Pulmonary artery endothelial cell (primary cell): ENCODE measurements around the gene FOXL2. TPM values are rescaled to one million over a fixed set of nuclear protein-coding genes. Genes with fewer than 3 reads are reported as not detected.
A peak's percentile ranks its signal among the peaks of the same experiment; 100 is the strongest.

ENCODE experiments used
- DNase-seq: peaks from one replicate; pipeline ENCODE4 v3.0.0-alpha.2; 2011; ENCODE audit warnings: low read depth, low spot score
- total RNA-seq: library from RNA; depleted of rRNA; stranded (reverse); fragments of >200 nt; gene quantifications from 2 replicates; pipeline ENCODE4 v1.2.3, GENCODE V29; 2014

The FOXL2 gene
- total RNA-seq, 1 donor from 2014 or later = 0.07 TPM

DNA sequence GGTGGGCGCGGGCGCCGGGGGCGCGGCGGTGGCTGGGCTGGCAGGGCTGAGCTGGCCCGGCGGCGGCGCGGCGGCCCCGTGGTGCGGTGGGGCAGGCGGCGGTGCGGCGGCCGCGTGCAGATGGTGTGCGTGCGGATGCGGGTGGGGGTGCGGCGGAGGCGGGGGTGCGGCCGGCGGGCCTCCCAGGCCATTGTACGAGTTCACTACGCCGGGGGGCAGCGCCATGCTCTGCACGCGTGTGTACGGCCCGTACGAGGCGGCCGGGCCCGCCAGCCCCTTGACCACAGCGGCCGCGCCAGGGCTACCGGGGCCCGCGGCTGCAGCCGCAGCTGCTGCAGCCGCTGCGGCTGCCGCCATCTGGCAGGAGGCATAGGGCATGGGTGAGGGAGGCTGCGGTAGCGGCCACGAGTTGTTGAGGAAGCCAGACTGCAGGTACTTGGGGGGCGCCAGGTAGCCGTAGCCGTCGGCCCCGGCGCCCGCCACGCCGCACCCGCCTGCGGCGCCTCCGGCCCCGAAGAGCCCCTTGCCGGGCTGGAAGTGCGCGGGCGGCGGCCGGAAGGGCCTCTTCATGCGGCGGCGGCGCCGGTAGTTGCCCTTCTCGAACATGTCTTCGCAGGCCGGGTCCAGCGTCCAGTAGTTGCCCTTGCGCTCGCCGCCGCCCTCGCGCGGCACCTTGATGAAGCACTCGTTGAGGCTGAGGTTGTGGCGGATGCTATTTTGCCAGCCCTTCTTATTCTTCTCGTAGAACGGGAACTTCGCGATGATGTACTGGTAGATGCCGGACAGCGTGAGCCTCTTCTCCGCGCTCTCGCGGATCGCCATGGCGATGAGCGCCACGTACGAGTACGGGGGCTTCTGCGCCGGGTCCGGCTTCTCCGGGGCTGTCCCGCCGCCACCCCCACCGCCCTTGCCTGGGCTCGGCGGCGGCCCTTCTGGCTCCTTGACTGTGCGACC is 951 bp downstream of the FOXL2 start:
- DNase-seq = no peak

DNA sequence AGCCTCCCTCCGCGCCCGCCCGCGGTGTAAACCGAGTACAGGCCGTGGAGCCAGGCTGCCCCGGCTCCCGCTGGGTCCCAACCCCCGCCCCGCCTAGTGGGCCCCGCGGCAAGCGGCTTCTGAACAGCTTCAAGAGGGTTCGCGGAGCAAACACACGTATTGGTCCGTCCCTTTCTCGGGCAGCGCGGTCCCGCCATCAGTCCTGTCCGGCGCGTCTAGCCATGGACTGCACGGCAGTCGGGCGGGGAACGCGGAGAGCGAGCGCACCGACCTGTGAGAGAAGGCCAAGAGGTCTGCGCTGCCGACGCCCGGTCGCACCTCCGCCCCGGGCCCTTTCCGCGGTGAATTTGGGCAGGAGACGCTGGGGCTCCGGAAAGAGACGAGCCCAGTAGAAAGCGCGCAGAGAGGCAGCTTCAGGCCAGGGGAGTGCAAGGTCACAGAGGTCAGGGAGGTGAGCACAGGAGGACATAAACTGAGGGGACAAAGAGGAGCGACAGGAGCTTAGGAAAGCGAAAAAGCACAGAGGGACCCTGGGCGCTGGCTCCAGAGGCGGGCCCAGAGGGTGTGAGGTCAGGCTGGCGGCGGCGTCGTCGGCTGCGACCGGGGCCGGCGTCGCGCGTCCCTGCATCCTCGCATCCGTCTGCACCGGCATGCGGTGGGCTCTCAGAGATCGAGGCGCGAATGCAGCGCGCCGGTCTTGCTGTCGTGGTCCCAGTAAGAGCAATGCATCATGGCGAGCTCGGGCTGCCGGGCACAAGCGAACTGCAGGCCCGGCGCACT is 1.8 kb downstream of the FOXL2 start:
- DNase-seq = no peak

DNA sequence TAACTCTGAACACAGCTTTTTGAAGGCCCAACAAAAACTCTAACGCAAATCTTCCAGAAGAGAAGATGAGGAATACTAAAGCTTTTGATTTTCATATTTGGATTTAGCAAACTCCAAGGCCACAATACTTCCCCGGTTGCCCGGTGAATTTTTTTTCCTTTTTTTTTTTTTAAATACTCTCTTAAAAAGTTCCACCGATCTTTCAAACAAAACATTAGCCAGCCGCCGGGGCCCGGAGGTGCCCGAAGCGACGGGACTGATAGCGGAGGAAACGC is 2.3 kb downstream of the FOXL2 start:
- no peak for DNase-seq

DNA sequence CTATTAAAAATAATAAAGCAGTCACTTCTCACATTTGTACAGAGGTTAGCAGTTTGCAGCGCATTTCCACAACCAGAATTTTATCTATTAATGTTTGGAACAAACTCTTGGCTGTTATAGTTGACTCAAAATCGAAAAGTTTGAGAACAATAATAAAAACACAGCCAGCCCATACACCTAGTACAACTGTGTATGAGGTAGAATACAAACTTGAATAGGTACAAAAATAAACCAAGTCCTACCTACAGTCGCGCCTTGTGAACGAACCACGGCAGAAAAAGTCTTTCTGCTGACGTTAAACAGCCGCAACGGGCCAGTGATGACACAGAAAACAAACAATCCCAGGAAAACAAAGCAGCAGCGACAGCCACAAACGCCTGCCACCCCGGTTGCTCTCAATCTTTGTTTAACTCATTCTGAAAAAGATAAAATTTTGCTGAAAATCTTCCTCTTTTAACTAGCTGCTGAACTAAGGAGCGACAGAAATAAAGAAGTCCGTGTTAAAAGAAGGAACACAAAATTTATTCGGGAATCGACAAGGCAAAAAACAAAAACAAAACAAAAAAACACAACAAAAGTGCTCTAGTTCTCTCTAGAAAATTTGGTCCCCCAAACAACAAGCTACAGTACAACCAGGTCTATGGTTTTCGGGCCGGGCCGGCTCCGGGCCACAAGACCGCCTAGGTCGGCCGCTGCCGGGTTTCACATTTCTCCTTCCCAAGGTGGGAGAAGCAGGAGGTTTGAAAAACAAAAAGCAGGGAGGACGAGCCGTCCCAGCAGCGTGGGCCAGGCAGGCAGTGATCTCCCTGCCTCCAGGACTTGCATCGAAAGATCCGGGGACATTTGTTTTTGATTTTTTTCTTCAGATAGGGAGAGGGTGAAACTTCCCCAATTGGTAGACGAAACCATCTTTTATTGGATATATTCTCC is 2.9 kb downstream of the FOXL2 start:
- no peak for DNase-seq

DNA sequence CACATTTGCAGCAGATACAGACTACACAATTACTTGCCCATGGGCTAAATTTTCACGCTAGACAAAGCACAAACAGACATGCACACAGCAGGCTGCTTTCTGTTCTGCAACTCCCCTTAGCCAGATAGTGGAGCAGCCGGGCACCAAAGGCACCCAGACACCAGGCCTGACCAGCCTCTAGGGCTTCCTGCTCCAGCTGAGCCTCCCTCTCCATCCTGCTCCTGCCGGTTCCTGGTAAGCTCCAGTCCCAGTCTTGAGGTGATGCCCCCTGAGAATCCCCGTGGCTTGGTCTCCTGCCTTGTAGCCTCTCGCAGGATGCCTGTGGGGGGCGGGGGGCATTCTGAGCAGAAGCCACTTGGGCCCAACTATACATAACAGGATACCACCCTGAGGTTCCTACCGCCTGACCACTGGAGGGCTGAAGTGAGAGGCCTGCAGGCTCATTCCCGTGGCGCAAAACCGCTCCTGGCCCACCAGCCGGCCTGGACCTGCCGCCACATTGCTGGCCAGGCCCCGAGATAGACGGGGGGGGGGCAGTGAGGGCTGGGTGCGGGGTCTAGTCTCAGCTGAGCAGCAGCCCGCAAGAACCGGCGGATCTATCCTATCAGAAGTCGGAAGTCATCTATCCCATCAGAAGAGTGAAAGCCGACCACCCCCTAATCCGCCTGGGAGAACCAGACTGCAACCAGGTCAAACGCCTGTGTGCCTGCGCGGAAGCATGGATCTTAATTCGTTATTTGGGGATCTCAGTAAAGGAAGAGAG is 3.9 kb downstream of the FOXL2 start:
- DNase-seq = no peak

DNA sequence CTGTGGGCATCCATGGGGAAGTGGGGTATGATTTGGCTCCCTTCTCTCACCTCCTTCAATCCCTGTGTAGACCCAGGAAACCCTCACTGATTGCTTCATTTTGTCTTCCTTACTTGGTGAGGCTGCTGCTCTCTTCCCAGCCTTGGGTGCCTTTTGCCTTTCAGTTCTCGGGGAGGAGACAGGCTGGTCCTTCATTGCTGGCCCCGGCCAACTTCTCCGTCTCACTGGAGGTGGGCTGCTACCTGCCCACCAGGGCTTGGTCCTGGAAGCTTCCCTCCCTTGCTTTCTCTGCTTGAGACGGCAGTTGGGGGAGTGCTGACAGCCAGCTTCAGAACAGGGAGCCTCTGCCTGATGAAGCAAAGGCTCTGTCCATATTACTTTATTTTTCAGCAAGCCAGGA is 4.7 kb downstream of the FOXL2 start:
- no peak for DNase-seq

DNA sequence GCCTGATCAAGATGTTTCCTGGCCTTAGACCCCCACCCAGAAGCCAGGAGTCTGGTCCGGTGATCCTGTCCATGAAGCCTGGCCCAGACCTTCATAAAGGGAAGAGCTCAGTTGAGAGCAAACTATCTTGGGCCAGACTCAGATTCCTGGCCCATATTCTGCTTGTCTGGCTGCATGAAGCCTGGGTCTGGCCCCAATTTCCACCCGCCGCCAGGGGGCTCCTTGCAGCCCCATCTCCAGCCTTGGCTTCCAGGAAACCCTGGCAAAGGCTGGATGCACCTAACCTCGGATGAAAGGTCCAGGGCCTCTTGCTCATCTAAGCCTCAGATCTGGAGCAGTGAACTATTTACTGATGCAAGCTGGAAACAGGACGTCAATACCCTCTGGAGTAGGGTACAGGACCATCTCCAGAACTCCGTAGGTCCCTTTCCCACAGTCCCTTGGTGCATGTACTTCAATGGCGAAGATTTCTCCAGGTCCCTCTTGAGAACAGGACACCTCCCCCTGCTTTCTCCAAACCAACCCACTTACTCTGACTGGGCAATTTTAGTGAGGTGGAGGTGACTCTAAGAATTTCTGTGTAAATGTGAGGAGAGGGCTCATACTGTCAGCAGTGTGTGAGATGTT is 5.6 kb downstream of the FOXL2 start:
- no peak for DNase-seq

DNA sequence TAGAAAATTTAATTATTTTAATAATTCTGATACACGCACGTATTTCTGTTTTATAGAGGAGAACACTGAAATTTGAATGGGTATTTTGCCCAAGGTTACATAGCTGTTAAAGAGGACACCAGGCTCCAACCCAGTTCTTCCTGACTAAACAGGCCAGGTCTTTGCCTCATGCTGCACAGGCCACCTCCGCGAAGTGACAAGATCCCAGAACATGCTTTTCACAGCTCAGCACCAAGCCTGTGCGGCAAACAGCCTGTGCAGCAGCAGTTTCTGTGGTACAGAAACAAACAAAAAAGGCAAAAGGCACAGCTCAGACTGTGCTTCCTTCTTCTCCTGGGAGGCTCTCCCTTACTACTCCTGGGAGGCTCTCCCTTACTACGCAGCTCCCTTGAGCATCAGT is 6.5 kb downstream of the FOXL2 start:
- DNase-seq = no peak

DNA sequence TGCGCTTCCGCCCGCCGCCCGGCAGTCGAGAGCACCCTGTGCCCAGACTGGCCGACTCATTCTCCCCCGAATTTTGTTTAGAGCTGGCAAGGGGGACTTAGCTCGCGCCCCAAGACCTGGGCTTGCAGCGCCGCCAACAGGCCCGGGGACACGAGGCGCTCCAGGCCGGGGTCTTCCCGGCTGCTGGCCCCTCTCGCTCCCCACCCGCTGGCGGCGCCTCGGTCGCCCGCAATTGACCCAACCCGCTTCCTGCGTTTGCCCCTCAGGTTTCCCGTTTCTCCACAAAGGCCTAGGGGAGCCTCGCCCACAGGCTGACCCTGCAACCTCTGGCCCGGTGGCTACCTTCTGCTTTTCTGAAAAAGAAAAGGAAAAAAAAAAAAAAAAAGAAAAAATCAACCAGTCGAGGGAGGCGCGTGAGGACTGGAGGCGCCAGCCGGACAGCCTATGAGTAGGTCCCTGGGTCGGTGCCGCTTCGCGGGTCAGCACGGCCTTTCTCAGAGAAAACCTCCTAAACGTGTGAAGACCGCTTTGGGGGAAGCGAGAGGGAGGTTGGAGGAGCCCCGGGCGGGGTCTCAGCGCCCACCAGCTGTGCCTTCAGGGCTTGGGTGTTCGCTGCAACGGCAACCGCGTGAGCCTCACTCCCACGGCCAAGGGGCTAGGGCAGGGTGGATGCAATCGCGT is 7.2 kb downstream of the FOXL2 start:
- DNase-seq = no peak

DNA sequence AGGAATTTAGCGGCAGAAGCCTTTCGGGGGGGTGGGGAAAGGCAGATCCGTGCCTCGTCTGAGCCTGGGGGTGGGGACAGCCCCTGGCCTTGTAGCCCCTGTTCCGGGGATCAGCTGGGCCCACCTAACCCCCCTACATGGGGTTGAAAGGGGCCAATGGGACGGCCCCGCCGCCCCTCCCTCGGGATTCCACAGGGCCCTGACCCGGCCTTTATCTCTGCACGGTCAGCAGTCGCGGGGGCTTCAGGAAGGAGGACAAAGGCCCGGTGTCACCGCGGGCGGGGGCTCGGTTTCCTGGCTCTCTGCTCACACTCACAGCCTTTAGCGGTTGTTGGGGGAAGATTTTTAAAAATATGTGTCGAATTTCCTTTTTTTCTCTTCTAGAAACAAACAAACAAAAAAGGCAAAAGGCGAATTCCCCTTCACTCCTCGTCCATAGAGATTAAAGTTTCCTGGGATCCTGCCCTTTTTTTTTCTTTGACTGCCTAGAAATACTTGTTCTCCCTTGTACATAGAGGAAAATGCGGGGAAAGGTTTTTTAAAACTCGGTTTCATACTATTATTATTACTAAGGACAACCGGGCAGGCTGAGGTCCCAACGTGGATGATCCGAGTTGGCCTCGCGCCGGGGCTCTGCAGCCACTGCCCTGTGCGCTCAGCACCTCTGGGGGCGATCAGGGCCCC is 7.9 kb downstream of the FOXL2 start:
- no peak for DNase-seq

DNA sequence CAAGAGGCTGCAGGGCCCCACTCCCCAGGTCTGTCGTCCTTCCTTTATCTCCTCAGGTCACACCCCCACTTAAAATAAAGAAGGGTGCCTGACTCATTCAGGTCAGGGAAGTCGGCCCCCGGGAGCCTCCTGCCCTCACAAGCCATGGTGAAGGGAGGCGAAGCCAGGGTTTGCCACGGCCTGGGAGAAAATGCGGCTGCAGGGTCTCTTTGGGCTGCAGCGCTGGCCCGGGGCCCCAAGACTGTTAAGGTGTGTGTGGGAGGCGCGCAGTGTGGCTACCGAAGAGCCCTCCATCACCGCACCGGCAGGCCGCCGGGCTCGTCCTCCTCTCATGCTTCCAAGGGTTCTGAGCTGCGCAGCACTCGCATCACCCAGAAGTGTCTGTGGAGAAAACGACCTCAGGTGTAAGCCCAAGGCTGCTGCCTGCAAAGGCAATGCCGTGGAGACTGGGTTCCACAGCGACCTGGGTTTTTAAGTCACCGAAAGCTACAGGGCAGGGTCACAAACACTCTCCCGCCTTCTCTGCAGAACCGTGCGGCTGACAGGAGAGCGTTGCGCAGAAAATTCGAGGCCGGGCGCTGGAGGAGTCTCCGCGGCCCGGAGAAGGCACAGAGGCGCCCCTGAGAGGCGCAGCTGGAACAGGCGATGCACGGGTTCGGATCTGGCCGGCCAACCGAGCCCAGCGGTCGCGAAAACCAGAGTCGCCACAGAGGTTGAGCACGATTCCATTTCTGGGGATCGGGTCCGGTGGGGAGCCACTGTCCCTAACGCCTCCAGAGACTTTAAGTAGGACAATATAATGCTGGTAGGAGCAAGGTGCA is 8.7 kb downstream of the FOXL2 start:
- no peak for DNase-seq

DNA sequence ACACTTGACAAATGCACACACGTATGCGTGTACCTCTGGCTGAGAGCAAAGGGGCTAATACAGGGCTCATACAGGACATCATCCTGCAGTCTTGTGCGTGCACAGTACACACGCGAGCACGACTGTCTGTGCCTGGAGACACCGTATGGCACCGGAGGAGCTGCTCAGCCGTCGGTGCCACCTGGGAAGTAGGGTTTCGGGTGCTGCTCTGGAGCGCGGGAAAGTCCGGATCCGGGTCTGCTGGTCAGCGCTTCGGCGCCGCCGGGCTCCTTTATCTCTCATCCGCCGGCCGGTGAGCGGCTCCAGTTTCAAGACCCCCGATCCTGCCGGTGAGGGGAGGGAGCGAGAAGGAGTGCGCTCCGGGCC is 9.3 kb downstream of the FOXL2 start:
- DNase-seq = no peak

DNA sequence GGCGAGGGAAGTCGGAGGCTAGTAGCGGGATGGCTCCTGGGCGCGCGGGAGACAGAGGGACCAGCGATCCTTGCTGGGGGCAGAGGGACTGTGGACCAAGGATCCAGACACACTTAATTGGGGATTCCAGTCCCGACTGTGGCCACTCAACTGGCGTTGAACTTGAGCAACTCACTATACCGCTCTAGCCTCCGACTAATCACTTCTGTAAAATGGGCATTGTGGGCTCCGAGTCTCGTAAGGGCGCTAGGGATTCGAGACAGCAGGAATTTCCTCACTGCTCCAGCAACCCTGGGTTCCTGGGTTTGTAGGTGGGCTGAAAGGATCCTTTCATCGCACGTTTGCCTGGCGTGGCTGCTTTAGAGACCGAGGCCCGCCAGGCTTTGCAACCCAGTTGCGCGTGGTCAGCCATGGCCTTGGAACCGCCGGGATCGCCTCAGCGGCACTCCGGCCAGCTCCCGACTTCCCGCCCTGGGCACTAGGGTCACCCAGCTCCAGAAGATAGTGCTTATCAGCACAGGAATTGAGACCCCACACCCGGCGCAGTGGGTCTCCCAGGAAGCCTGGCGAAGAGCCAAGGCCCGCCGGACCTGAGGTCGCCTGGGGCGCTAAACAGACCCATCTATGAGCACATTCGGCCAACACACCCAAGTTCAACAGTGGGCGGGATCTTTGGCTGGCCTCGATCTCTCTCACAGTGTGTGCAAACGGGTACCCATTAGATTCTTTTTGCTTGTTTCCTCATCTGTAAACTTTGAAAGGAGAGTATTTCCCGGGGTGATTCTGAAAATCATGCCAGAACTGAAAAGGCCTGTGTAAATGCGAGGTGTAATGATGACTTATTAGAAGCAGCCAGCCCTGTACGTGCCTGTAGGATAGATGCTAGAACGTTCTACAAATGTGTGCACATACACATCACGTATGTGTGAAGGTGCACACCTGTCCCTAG is 9.9 kb downstream of the FOXL2 start:
- no peak for DNase-seq

DNA sequence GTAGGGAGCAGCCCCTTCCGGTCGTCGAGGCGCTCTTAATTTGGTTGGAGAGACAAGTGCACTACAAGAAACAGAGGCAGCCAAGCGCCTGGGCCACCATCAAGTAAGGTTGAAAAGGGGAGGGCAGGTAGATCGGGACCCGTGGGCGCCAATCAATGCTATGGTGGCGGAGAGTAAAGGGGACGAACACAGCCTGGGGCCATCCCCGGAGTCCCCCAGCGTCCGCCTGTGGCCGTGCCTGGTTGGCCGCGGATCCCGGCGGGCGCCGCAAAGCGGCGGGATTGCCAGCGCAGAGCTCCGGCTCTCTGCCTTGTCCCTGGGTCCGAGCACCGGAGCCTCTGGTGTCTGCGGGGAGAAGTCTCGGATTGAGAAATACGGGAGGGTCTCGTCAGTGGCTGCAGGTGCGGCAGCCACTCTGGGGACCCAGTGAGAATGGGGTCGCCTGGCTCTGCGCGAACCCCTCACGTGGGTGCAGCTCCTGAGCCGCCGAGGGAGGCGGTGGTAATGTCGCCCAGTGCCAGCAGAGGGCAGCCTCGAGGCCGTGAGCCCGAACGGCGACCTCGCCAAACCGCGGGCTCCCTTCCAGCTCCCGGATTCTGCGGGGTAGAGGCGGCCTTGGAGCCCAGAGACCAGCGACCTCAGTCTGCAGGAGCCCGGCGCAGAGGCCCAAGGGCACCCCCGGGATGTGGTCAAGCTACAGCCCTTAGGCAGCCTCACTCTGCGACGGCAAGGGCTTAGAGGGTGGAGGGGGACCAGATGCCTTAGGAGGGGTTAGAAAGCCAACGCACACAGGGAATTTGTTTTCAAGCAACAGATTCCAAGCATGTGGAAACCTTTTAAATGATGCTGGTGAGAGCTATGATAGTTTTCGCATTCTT is 10.8 kb downstream of the FOXL2 start:
- DNase-seq = no peak

DNA sequence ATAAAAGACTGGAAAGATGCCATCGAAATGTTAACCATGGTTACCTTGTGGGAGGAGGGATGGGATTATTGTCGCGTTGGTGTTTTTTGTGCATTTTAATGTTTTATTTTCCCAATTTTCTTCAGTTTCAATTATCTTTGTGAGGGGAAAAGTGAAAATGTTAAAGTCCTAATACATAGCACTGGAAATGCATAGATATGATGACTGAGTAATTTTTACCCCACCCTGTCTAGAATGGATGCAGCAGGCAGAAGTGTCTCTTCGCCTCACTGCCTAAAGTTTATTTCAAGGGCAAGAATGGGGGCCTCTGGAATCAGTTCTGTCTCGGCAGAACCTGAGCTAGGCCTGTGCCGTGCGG is 11.5 kb downstream of the FOXL2 start:
- DNase-seq = no peak

DNA sequence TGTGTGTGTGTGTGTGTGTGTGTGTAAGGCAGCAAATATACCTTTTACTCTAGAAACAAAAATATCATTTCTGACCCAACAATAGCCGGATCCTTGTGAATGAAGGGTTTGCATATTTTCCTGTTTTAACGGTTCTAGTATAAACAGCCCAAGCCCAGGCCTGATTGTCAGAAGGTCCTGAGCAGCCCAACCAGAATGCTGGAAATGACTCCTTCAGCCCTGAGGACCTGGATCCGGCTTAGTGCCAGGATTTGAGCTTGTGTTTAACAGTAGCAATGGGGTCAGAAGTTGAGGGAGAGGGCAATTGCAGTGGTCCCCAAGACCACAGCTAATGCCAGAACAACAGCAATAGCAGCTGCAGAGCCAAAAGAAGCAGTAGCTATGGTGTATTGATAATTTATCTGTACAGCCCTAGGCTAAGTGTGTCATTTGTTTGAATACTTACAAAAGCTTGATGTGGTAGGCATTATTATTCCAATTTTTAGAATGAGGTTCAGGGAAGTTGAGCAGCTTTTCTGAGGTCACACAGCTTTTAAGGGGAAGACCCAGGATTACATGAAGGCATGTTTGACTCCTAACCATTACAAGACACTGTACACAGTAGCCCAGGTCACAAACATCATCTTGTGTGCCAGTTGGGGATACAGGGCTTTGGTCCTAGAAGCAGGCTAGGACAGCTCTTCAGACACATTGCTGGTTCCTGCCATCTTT is 12.8 kb downstream of the FOXL2 start:
- DNase-seq = peak; percentile 40
